HTR-8/SVneo (cell line): Measurements from ENCODE around the gene TSPEAR.

Source experiments
- DNase-seq: peaks from one replicate; pipeline ENCODE4 v3.0.0; 2011; ENCODE audit warnings: low spot score, mixed read lengths; ENCODE audit not compliant: insufficient read length
- FAIRE-seq: peaks from 2 replicates; lab custom pipeline; 2011; peaks lifted over from hg19 to GRCh38; lab: Jason Lieb, UNC

The TSPEAR gene

DNA sequence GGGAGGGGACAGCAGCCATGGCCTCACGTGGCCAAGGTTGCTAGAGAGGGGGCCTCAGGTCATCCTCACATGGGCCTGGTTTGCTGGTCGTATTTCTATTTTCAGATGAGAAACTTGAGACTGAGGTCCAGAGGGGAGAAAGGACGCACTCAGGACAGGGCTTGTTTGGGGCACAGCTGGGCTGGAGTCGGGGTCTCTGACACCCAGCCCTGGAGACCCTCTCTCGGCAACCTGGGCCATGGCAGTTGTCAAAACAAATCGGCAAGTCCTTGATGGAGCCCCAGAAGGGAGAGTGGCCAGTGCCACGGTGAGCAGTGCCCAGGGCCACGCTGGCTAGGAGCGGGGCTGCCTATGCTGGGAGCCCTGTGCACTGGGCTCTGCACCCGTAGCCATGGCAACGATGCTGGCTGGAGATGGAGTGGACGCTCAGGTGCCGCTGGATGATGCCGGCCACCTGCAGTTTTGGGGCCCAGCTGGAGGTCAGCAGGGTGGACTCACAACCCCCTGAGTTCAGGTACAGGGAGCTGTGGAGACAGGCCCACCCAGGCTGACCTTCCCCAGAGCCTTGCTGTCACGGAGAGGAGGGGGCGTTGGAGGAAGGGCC lies 244.9 kb downstream of the TSPEAR start:
- no peak for FAIRE-seq
- DNase-seq: no peak

DNA sequence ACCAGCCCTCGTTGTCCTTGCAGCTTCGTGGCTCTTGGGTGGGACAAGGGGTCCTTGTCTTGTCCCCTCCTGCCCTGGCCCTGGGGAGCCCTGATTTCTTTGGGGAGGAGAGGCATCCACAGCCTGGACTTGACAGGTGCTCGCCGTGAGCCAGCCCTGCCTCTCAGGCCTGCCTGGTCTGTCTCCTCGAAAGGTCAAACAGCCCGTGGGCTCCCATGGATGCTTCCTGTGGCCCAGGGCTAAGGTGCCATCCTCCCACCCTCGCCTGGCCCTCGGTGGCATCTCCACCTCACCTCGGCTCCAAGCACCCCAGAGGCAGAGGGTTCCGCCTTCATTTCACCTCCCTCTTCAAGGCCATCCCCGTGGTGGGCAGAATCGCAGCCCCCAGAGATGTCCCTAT lies 247.0 kb downstream of the TSPEAR start:
- FAIRE-seq: no peak
- no peak for DNase-seq

DNA sequence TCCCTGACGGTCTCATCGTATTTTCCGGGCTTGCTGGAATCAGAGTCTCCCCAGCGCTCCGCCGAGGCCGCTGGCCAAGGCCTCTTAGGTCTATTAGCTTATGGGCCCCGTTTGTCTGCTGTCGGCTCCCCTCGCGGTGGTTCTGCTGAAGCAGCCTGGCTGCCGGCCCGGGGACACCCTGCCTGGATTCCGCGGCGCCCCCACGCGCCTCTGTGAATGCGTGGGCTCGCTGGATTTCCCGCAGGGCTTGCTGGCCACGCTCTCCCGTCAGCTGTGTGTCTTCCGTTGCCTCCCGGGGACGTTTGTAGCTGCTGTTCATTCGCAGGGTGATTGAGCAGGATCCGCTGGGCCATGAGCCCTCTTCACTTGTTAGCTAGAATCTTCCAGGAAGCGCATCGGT lies 247.6 kb downstream of the TSPEAR start:
- DNase-seq (no peak), FAIRE-seq (no peak)

DNA sequence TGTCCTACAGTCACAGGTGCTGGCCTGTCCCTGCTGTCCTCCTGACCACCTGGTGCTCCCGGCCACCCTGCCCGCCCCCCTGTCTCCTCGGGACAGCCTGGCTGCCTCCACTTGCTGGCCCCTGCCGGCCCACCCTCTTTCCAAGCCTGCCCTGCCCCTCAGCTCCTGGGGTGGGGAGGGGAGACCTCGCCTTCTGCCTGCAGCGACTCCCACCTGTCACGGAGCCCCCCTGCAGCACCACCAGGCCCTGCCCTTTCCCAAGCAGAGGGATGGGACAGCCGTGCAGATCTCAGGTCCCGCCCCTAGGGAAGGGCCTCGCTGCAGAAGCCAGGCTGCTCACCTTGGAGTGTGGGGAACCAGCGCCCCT lies 248.6 kb downstream of the TSPEAR start:
- no peak for DNase-seq
- FAIRE-seq: no peak

DNA sequence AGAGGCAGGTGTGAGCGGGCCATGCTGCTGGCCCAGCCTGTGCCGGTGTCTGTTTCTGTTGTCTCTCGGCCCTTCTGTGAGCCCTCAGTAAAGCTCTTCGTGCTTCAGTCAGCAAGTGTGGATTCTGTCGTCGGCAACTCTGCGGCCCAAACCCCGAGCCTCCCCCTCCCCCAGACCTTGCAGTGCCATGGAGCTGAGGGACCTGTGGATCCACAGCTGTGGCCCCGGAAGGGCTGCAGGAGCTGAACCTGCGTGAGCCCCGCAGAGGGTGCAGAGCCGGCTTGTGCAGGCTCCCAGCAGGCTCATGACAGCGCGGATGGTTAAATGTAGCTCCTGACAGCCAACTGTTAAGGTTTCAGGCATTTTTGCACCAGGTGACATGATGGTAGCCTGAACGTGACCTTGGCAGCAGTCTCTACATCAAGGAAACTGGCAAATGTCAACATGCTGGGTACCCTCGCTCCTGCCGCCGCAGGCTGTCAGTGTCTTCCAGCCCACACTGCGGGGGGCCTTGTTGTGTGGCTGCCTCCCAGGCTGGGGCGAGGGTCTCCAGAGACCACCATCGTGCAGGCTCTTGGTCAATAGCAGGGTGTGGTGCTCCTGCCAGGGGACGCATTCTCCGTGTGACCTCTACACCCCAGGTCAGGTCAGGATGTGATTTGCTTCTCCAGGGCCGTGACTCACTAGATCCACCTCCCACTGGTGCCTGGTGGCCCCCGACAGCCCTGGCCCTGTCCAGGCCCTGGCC lies 249.1 kb downstream of the TSPEAR start:
- FAIRE-seq: no peak
- DNase-seq: no peak

DNA sequence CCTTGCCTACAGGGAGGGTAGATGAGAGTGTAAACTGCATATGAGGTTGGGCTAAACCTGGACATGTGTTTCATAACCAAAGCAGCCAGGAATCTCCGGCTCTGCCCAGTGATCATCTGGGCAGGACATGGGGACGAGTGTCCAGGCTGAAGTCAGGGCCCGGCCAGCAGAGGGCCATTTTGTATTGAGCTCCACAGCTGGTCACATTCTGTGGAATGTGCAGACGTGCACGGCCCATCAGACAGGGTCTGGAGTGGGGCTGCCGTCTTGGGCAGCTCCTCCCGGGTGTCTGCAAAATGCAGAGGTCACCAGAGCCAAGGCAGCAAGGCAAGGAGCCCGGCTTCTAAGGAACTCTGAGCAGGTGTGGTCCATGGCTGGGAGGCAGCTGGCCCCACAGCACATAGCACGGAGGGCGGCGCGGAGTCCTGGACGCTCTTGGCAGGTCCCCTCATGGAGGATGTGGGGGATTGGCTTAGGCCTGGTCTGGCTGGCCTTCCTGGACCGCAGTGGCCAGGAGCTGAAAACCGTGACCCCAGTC lies 249.8 kb downstream of the TSPEAR start:
- DNase-seq (no peak), FAIRE-seq (no peak)

GRCh38 chr21:44461005-44461404 lies 250.4 kb downstream of the TSPEAR start:
- no peak for FAIRE-seq
- DNase-seq: no peak

DNA sequence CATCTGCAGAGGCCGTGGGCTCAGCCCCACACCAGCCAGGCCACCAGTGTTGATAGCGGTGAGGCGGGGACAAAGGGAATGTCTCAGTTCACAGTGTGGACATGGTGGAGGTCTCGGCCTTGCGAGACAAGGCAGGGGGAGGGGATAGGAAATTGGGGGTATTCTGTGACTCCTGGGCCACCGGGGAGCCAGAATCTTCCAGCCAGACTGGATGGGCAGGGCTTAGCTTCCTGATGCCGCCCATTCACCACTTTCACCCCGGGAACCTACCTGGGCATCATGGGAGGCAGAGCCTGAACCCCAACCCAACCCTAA lies 251.0 kb downstream of the TSPEAR start:
- DNase-seq (no peak), FAIRE-seq (no peak)

DNA sequence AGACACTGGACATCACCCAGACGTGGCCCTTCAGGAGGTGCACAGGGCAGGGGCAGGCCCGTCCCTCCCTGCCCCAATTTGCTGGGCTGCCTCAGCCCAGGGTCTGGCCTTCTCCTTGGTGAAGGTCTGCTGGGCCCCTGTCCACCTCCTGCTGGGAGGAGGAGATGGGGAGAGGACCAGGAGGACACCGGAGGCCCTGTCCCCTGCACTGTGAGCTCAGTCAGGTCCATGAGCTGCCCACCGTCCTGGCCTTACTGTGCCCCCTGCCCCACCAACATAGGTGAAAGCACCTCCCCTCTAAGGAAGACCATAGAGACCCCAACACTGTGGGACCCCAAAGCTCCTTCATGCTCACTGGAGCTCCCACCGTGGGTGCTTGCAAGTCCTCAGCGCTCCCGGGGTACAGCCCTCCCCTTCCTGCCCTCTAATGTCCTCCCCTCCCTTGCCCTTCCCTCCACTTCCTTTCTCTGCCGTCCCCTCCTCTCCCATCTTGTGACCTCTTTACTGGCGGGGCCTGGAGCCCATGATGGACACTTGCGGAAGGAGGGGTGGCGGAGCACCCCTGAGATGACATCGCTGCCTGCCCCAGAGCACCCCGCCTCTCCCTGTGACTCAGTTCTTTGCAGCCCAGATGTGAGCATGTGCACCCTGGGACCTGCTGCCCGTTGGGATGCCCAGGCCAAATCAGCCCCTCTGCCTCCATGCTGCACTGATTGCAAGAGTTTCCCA lies 251.5 kb downstream of the TSPEAR start:
- DNase-seq: no peak
- no peak for FAIRE-seq

DNA sequence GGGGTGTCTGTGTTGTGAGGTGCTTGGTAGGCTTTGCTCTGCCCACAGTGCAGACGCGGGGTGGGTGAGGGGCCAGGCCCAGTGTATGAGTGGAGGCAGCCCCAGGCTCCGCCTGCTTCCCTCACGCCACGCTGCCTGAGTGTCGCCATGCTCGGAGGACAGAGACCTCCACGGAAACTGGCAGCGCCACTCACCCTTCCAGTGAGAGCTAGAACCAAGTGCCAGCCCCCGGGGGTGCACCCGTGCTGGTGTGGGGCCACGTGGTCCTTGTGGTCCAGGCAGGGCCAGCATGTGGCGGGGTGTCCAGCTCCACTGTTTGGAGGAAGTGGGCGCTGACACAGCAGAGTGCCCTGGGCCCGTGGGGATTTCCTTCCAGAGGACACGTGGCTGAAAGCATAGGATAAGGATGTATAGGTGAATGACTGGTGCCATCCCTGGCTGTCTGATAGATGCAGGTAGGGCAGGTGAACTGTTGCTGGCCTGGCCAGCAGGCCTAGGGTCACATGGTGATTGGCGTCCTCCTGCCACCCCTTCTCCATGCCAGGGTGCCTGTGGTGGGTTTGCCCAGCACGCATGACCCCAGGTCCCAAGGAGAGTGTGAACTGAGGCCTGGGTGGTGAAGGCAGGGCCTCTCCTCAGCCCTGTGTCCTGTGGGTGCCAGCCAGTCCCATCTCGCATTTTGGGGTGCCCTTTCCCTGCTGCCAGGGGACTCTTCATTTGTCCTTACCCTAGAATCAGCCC lies 252.2 kb downstream of the TSPEAR start:
- DNase-seq (no peak), FAIRE-seq (peak; percentile 70)

DNA sequence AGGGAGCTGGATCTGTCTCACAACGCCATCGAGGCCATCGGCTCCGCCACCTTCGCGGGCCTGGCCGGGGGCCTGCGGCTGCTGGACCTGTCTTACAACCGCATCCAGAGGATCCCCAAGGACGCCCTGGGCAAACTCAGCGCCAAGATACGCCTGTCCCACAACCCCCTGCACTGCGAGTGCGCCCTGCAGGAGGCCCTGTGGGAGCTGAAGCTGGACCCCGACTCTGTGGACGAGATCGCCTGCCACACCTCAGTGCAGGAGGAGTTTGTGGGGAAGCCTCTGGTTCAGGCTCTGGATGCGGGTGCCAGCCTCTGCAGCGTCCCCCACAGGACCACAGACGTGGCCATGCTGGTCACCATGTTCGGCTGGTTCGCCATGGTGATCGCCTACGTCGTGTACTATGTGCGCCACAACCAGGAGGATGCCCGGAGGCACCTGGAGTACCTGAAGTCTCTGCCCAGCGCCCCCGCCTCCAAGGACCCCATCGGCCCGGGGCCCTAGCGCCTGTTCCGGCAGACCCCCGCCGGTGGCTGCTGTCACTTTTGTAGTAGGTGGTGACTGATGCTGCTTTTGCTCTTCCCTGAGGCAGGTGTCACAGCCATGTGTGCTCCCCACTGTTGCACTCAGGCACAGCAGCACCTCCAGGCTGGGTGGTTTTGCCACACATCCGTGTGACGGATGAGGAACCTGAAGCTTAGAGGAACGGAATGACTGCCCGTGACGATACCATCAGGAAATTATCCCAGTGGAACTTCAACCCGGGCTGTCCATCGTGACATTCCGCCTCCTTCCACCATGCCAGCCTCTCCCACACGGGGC lies 254.2 kb downstream of the TSPEAR start:
- DNase-seq: no peak
- no peak for FAIRE-seq

DNA sequence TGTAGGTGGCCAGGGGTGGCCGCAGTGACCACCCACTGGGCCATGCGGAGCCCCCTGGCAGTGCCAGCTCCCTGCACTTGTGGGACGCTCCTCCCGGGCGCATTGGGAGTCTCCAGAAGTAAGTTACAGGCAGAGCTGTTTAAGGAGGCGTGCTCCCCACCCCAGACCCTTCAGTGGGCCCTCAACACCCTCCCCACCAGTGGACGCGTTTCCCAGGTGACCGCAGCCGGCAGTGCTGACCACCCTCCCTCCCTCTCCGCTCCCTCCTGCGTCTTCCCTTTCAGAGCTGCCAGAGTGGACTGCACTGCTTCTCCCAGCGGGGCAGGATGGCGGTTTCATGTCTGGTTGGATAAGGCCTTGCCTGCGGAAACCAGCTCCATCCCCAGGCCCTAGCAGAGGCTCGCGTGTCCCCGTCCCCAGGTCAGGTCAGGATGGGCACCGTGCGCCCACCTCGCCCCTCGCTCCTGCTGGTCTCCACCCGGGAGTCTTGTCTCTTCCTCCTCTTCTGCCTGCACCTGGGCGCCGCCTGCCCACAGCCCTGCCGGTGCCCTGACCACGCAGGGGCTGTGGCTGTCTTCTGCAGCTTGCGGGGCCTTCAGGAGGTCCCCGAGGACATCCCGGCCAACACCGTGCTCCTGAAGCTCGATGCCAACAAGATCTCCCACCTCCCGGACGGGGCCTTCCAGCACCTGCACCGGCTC lies 255.0 kb downstream of the TSPEAR start:
- FAIRE-seq (no peak), DNase-seq (no peak)

- FAIRE-seq (no peak), DNase-seq (peak; percentile 56)
Observed at GRCh38 chr21:44455524-44456213, 255.7 kb downstream of the TSPEAR start.

- DNase-seq (peak; percentile 72), FAIRE-seq (peak; percentile 13)
Observed at GRCh38 chr21:44454747-44455523, 256.4 kb downstream of the TSPEAR start, which contains the start of gene LRRC3. TSS of gene LRRC3 (plus strand) at chr21:44455510. CDS start at chr21:44456645, 1,135 bp downstream.

- FAIRE-seq (no peak), DNase-seq (no peak)
Observed at GRCh38 chr21:44454058-44454457, 257.3 kb downstream of the TSPEAR start.

- DNase-seq: no peak
- no peak for FAIRE-seq
Observed at GRCh38 chr21:44453120-44453519, 258.3 kb downstream of the TSPEAR start.

DNA sequence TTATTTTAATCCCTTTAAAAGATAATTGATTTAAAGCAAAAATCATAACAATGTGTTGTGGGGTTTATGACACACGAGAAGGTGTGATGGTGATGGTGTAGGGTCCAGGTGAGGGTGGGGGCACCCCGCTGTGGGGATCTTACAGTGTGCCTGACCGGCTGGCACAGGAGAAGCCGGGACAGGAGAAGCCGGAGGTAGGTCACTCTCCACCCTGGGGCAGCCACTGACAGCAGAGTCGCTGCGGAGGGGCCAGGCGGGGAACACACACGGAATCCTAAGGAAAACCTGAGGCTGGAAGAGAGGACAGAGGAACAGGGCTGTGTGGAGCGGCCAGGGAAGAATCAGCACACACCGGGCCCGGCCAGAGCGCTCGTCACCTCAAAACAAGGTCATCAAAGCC lies 260.4 kb downstream of the TSPEAR start:
- DNase-seq: no peak
- no peak for FAIRE-seq

DNA sequence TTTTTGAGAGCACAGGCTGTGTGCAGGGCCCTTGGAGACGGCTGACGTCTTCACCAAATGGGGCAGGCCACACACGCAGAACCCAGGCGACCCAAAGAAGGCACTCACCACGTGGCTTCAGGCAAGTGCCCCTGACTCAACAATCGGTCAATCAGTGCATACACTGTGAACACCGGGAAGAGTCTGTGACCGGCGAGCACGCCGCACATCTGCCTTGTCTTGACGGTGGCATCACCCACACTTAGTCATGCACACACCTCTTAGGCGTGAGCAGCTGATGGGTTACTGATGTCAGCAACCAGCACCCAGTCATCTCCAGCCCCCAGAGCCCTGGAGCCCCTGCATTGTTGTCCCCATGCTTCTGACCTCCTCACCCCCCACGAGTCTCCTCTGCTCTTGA lies 261.0 kb downstream of the TSPEAR start:
- FAIRE-seq (no peak), DNase-seq (no peak)
